ENCODE measurements around the gene RRAS.

DNA sequence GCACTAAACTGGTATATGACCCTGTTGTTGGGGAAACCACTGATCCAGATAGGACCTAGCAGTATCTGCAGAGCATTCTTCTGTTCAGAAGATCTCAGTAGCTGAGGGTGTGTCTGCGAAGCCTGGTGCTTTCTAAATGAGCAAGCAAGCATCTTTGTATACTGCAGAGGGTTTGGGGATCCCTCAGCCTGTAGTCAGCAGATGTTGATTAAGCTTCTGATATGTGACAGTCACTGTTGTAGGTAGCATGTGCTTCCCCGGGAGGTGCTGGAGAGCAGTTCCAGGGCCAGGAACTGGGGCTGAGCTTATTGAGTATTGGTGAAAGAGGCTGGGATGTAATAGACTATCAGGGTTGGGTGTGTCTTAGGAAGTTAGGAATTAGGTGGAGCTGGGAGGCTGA, 3.5 kb upstream of the RRAS start:
- no peak for TF ChIP-seq POLR2A (IDR thresholded peaks at IDR 0.05)
- TF ChIP-seq, protein P1, sequence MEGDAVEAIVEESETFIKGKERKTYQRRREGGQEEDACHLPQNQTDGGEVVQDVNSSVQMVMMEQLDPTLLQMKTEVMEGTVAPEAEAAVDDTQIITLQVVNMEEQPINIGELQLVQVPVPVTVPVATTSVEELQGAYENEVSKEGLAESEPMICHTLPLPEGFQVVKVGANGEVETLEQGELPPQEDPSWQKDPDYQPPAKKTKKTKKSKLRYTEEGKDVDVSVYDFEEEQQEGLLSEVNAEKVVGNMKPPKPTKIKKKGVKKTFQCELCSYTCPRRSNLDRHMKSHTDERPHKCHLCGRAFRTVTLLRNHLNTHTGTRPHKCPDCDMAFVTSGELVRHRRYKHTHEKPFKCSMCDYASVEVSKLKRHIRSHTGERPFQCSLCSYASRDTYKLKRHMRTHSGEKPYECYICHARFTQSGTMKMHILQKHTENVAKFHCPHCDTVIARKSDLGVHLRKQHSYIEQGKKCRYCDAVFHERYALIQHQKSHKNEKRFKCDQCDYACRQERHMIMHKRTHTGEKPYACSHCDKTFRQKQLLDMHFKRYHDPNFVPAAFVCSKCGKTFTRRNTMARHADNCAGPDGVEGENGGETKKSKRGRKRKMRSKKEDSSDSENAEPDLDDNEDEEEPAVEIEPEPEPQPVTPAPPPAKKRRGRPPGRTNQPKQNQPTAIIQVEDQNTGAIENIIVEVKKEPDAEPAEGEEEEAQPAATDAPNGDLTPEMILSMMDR (IDR thresholded peaks at IDR 0.05), result no peak

Measured in esophagus squamous epithelium (tissue), 4 donors.